Hepatocyte (in vitro differentiated cells): ENCODE data around the gene SCGB1C2. TPM values are rescaled to one million over a fixed set of nuclear protein-coding genes. Genes with fewer than 3 reads are reported as not detected.

Source experiments
- DNase-seq: peaks from one replicate; pipeline ENCODE4 v3.0.0-alpha.2; 2016; ENCODE audit warnings: low spot score
- H2AFZ ChIP-seq: fragments of 200-600 bp; sonication (generic); 2 replicates; pipeline ENCODE4 v1.6.0; 2016; ENCODE audit warnings: antibody characterized with exemption, mild to moderate bottlenecking
- H3K27ac ChIP-seq: fragments of 200-600 bp; sonication (generic); 2 replicates; pipeline ENCODE4 v1.5.1; 2016; ENCODE audit warnings: mild to moderate bottlenecking
- H3K27me3 ChIP-seq: fragments of 200-600 bp; sonication (generic); 2 replicates; pipeline ENCODE4 v1.6.1; 2016
- H3K36me3 ChIP-seq: fragments of 200-600 bp; sonication (generic); replicated peaks from 2 replicates; pipeline ENCODE4 v1.5.1; 2016; ENCODE audit warnings: low read depth; ENCODE audit not compliant: insufficient read depth
- H3K4me1 ChIP-seq: fragments of 200-600 bp; sonication (generic); 2 replicates; pipeline ENCODE4 v1.5.1; 2016; ENCODE audit warnings: mild to moderate bottlenecking, moderate library complexity; ENCODE audit not compliant: insufficient read depth
- H3K4me2 ChIP-seq: fragments of 200-600 bp; sonication (generic); 2 replicates; pipeline ENCODE4 v1.6.0; 2016
- H3K4me3 ChIP-seq: fragments of 200-600 bp; sonication (generic); 2 replicates; pipeline ENCODE4 v1.5.1; 2016; ENCODE audit warnings: mild to moderate bottlenecking
- H3K79me2 ChIP-seq: fragments of 200-600 bp; sonication (generic); 2 replicates; pipeline ENCODE4 v1.6.0; 2017; ENCODE audit warnings: mild to moderate bottlenecking
- H3K9me2 ChIP-seq: fragments of 200-600 bp; sonication (generic); replicated peaks from 2 replicates; pipeline ENCODE4 v1.6.0; 2017; ENCODE audit warnings: mild to moderate bottlenecking; ENCODE audit not compliant: insufficient read depth
- H3K9me3 ChIP-seq: fragments of 200-600 bp; sonication (generic); 2 replicates; pipeline ENCODE4 v1.5.1; 2016; ENCODE audit warnings: low read depth, mild to moderate bottlenecking
- H4K20me1 ChIP-seq: fragments of 200-600 bp; sonication (generic); 2 replicates; pipeline ENCODE4 v1.6.0; 2016; ENCODE audit warnings: mild to moderate bottlenecking; ENCODE audit not compliant: insufficient read depth, poor library complexity, severe bottlenecking
- CTCF ChIP-seq: fragments of 200-600 bp; sonication (generic); IDR thresholded peaks from 2 replicates; pipeline ENCODE4 v1.5.1; 2016; ENCODE audit warnings: antibody characterized with exemption, mild to moderate bottlenecking; ENCODE audit not compliant: poor library complexity
- EZH2 ChIP-seq: fragments of 200-600 bp; sonication (generic); IDR thresholded peaks from 2 replicates; pipeline ENCODE4 v1.6.1; 2016; ENCODE audit warnings: antibody characterized with exemption, mild to moderate bottlenecking, borderline replicate concordance
- EZH2phosphoT487 ChIP-seq: fragments of 200-600 bp; sonication (generic); IDR thresholded peaks from one replicate; pipeline ENCODE4 v1.6.1; 2018; ENCODE audit warnings: antibody characterized with exemption, mild to moderate bottlenecking, low read depth, moderate library complexity; ENCODE audit not compliant: unreplicated experiment, severe bottlenecking
- WGBS: methylation state at CpG from one replicate; pipeline ENCODE4 v1.1.6; 2016; ENCODE audit warnings: low lambda C conversion rate; ENCODE audit errors: missing lambda C conversion rate; 5-methylcytosine and 5-hydroxymethylcytosine counted together
- polyA plus RNA-seq: library from polyadenylated mRNA; unstranded; fragments of >200 nt; fragmentation: Nextera tagmentation; extraction: Ambion mirVana; gene quantifications from 2 replicates; pipeline ENCODE4 v1.2.1, GENCODE V29; 2016
- small RNA-seq: library from RNA; depleted of rRNA; stranded (forward); fragments of <200 nt; gene quantifications from one replicate; pipeline ENCODE3, GENCODE V24; 2014
- total RNA-seq: library from RNA; depleted of rRNA; stranded (reverse); fragments of >200 nt; gene quantifications from 2 replicates; pipeline ENCODE4 v1.2.3, GENCODE V29; 2014

The SCGB1C2 gene
- total and polyA plus RNA-seq, 2 experiments from 2014 or later = not detected

GRCh38 chr17:183021-183420 lies 45.7 kb downstream of the SCGB1C2 start:
- H4K20me1 ChIP-seq = no peaks in the 10 kb centered on the region
- H3K36me3 ChIP-seq = no peaks in the 10 kb centered on the region
- DNase-seq = no peak
- WGBS = 84% methylated on average over 8 of the region's 8 CpGs
- no peak overlapping the region for H2AFZ ChIP-seq
- no peaks in the 10 kb centered on the region for H3K79me2 ChIP-seq
- H3K27me3 ChIP-seq = peaks cover 73% of the 10 kb centered on the region
- no peak for TF ChIP-seq CTCF
- TF ChIP-seq EZH2phosphoT487 = no peak
- TF ChIP-seq EZH2 = no peak
- H3K4me2 ChIP-seq = no peak overlapping the region
- no peaks in the 10 kb centered on the region for H3K9me2 ChIP-seq
- no peak overlapping the region for H3K27ac ChIP-seq
- no peaks in the 10 kb centered on the region for H3K9me3 ChIP-seq
- peaks cover 16% of the 10 kb centered on the region for H3K4me1 ChIP-seq
- H3K4me3 ChIP-seq = no peak overlapping the region

GRCh38 chr17:185445-186138 lies 48.2 kb downstream of the SCGB1C2 start:
- peaks cover 50% of the 10 kb centered on the region for H3K27me3 ChIP-seq
- H3K4me1 ChIP-seq = no peaks in the 10 kb centered on the region
- no peak overlapping the region for H2AFZ ChIP-seq
- TF ChIP-seq CTCF = no peak
- no peak for TF ChIP-seq EZH2
- no peak for TF ChIP-seq EZH2phosphoT487
- no peaks in the 10 kb centered on the region for H4K20me1 ChIP-seq
- no peak for DNase-seq
- no peak overlapping the region for H3K27ac ChIP-seq
- no peak overlapping the region for H3K4me3 ChIP-seq
- 68% methylated on average over 14 of the region's 14 CpGs for WGBS
- no peak overlapping the region for H3K4me2 ChIP-seq
- H3K9me2 ChIP-seq = no peaks in the 10 kb centered on the region
- H3K36me3 ChIP-seq = no peaks in the 10 kb centered on the region
- no peaks in the 10 kb centered on the region for H3K79me2 ChIP-seq
- H3K9me3 ChIP-seq = no peaks in the 10 kb centered on the region

- H3K4me2 ChIP-seq = no peak overlapping the region
- peaks cover 40% of the 10 kb centered on the region for H3K27me3 ChIP-seq
- no peaks in the 10 kb centered on the region for H3K4me1 ChIP-seq
- no peaks in the 10 kb centered on the region for H4K20me1 ChIP-seq
- H2AFZ ChIP-seq = no peak overlapping the region
- no peaks in the 10 kb centered on the region for H3K36me3 ChIP-seq
- whole genome bisulfite sequencing = 43% methylated on average over 2 of the region's 2 CpGs
- no peak for DNase-seq
- H3K9me3 ChIP-seq = no peaks in the 10 kb centered on the region
- H3K4me3 ChIP-seq = no peak overlapping the region
- H3K27ac ChIP-seq = no peak overlapping the region
- TF ChIP-seq EZH2phosphoT487 (no peak), EZH2 (no peak), CTCF (no peak)
- H3K9me2 ChIP-seq = no peaks in the 10 kb centered on the region
- no peaks in the 10 kb centered on the region for H3K79me2 ChIP-seq
Measured at GRCh38 chr17:187130-187529, 49.8 kb downstream of the SCGB1C2 start.

Small RNA genes lying within 50 kb of the gene (small RNA-seq; reads per million reads assigned to genes)
- not detected for gene RF00026

Other genes starting within 250 kb of the SCGB1C2 start
- gene DOC2B, start 44.1 kb downstream of the SCGB1C2 start, total RNA-seq = 1.4 and 1.6 TPM in 2 replicates
- 0.59 and 1.1 TPM in 2 replicates for gene DOC2B, start 44.1 kb downstream of the SCGB1C2 start, polyA plus RNA-seq
- gene RPH3AL, start 215.2 kb downstream of the SCGB1C2 start, total RNA-seq = 7.0 and 10.2 TPM in 2 replicates
- gene RPH3AL, start 215.2 kb downstream of the SCGB1C2 start, polyA plus RNA-seq = 7.6 and 12.0 TPM in 2 replicates